ENCODE results near the gene HACD3.

- TF ChIP-seq CTCF (IDR thresholded peaks at IDR 0.05; ENCODE audit: poor library complexity) (no peak), EZH2phosphoT487 (IDR thresholded peaks at IDR 0.05; ENCODE audit: low read depth, severe bottlenecking, unreplicated experiment) (no peak), EZH2 (IDR thresholded peaks at IDR 0.05; ENCODE audit: borderline replicate concordance) (no peak)
Measured at GRCh38 chr15:65529762-65530317, 423 bp upstream of the HACD3 start.
